ENCODE results near the gene TMC6. TPM values are rescaled to one million over a fixed set of nuclear protein-coding genes. Genes with fewer than 3 reads are reported as not detected.

Gene TMC6
- total RNA-seq, 4 donors from 2014 or later: 31.6 to 44.8 (median 39.0) TPM

GRCh38 chr17:78168242-78168902 lies 39.8 kb upstream of the TMC6 start, which contains the start of gene SYNGR2:
Gene SYNGR2, plus strand, starts transcription at chr17:78168581. Its CDS starts 36 bp downstream, at chr17:78168617.
- TF ChIP-seq, protein P1, sequence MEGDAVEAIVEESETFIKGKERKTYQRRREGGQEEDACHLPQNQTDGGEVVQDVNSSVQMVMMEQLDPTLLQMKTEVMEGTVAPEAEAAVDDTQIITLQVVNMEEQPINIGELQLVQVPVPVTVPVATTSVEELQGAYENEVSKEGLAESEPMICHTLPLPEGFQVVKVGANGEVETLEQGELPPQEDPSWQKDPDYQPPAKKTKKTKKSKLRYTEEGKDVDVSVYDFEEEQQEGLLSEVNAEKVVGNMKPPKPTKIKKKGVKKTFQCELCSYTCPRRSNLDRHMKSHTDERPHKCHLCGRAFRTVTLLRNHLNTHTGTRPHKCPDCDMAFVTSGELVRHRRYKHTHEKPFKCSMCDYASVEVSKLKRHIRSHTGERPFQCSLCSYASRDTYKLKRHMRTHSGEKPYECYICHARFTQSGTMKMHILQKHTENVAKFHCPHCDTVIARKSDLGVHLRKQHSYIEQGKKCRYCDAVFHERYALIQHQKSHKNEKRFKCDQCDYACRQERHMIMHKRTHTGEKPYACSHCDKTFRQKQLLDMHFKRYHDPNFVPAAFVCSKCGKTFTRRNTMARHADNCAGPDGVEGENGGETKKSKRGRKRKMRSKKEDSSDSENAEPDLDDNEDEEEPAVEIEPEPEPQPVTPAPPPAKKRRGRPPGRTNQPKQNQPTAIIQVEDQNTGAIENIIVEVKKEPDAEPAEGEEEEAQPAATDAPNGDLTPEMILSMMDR (IDR thresholded peaks at IDR 0.05): no peak
- peak in 1 of 2 donors; percentile 55 for TF ChIP-seq POLR2A (IDR thresholded peaks at IDR 0.05)
- 0% methylated on average over 2 to 12 of the region's 84 CpGs for WGBS, 2 donors
- intact Hi-C loops (cut with DNase I; ENCODE audit: low total_unique reads): no loop called here
- DNase-seq (ENCODE audit: low spot score in 2 of 2): peak in 1 of 2 donors; percentile 96
- peak within 1 kb of the TSS; percentile 73 for H3K4me3 ChIP-seq (ENCODE audit: low read depth, poor library complexity, severe bottlenecking)

DNA sequence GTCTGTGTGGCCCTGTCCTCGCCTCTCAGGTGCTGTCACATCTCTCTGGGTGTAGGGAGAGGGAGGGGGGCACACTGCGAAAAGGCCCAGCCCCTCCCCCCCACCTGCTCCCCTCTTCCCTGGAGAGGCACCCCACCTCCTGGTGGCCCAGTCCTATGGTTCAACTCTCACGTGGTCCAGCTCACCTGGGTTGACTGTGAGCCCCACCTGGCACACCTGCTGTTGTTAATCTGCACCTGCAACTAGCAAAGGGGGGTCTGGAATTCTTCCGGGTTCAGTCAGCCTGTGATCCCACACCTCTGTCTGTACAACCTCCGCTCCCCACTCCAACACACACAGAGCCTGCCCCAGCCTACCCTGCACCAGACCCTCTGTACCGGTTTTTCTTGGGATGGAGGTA lies 37.9 kb upstream of the TMC6 start:
- TF ChIP-seq, protein P1 (IDR thresholded peaks at IDR 0.05): no peak
- TF ChIP-seq POLR2A (IDR thresholded peaks at IDR 0.05): no peak
- no peak overlapping the region for H3K4me3 ChIP-seq (ENCODE audit: low read depth, poor library complexity, severe bottlenecking)
- DNase-seq (ENCODE audit: low spot score in 2 of 2): no peak
- WGBS, 2 donors: 64 to 68% methylated on average over 6 of the region's 6 CpGs
- intact Hi-C loops (cut with DNase I; ENCODE audit: low total_unique reads): no loop called here

DNA sequence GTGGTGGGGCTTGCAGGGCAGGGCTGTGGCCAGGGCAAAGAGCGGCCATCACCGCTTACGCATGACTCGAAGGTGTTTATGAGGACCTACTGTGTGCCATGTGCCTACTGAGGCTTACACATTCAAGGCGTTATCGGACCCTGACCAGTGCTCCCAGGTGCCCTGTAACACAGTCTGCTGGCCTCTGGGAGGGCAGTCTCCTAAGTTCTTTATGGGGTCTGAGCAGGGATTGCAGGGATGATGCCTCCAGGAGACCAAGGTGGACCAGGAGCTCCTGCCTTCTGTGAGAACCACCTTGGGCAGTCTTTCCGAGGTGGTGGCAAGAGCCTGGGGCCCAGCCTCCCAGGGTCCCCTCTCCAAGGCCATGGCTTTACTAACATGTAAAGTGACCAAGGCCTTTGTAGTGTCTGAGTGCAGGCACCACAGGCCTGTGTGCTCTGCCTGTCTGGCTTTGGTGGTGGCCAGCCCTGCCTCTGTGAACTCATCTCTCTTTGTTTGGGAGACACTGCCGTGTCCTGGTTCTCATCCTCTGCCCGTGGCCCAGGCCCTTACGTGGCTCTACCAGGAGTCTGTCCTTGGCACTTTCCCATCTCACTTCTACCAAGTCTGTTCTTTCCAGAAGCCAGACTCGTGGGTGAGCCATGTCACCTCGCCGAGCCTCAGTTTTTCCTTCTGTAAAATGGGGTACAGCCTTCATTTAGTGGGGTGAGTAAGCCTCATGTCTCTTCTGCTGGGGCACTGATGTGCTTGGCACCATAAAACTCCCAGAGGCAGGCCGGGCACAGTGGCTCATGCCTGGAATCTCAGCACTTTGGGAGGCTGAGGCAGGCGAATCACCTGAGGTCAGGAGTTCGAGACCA lies 36.4 kb upstream of the TMC6 start:
- TF ChIP-seq, protein P1 (IDR thresholded peaks at IDR 0.05): no peak
- no peak for TF ChIP-seq POLR2A (IDR thresholded peaks at IDR 0.05)
- DNase-seq (ENCODE audit: low spot score in 2 of 2): no peak
- H3K4me3 ChIP-seq (ENCODE audit: low read depth, poor library complexity, severe bottlenecking): no peak overlapping the region
- 90 to 95% methylated on average over 15 to 16 of the region's 16 CpGs for WGBS, 2 donors
- intact Hi-C loops (cut with DNase I; ENCODE audit: low total_unique reads): no loop called here

DNA sequence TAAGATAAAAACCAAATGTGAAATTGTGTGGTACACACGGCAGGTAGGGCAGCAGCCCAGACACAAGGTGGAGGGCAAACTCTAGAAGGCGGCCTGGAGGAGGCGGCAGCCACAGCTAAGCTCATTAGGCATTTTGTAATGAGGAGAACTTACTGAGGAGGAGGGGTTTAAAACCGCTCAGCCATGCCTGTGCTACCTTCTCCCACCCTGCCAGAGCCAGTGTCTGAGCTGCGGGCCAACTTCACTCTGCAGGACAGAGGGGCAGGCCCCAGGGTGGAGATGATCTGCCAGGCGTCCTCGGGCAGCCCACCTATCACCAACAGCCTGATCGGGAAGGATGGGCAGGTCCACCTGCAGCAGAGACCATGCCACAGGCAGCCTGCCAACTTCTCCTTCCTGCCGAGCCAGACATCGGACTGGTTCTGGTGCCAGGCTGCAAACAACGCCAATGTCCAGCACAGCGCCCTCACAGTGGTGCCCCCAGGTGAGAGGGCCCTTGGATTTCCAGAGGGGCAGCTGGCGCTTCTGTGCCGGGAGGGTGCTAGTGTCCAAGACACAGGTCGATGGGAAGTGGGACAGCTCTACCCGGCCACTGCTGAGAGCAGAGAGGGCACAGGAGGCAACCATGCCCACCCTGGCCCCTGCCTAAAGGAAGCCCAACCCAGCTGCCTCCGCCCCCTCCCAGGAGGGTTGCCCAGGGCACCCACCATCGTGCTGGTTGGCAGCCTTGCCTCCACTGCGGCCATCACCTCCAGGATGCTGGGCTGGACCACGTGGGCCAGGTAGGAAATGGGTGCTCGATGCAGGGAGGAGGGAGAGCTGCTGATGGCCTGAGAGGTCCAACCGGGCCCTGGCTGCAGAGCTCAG lies 35.6 kb upstream of the TMC6 start:
- intact Hi-C loops (cut with DNase I; ENCODE audit: low total_unique reads): no loop called here
- no peak overlapping the region for H3K4me3 ChIP-seq (ENCODE audit: low read depth, poor library complexity, severe bottlenecking)
- TF ChIP-seq POLR2A (IDR thresholded peaks at IDR 0.05): no peak
- TF ChIP-seq, protein P1 (IDR thresholded peaks at IDR 0.05): no peak
- DNase-seq (ENCODE audit: low spot score in 2 of 2): no peak
- WGBS, 2 donors: 70 to 73% methylated on average over 13 of the region's 22 CpGs

- intact Hi-C loops (cut with DNase I; ENCODE audit: low total_unique reads): no loop called here
- 42 to 43% methylated on average over 10 of the region's 10 CpGs for WGBS, 2 donors
- DNase-seq (ENCODE audit: low spot score in 2 of 2): no peak
- no peak overlapping the region for H3K4me3 ChIP-seq (ENCODE audit: low read depth, poor library complexity, severe bottlenecking)
- TF ChIP-seq, protein P1 (IDR thresholded peaks at IDR 0.05): no peak
Measured at GRCh38 chr17:78159575-78160158, 31.1 kb upstream of the TMC6 start.

All from lower leg skin (tissue), 4 donors.